GM12878 (cell line): ENCODE data around the gene MGST1. TPM values are rescaled to one million over a fixed set of nuclear protein-coding genes. Genes with fewer than 3 reads are reported as not detected.

ENCODE experiments used
- ATAC-seq: fragments of 200-7000 bp; cut with Tn5 transposase; 3 replicates; pipeline ENCODE4 v1.9.1; 2020; ENCODE audit warnings: mild to moderate bottlenecking, moderate library complexity
- BruUV-seq: library from RNA; stranded (reverse); fragments of 400-500 nt; replicated peaks from 2 replicates; lab custom pipeline; 2021; lab: Mats Ljungman, UMichigan
- CTCF ChIA-PET: fragments of 300-600 bp; sonication (Branson Sonifier 250); formaldehyde crosslinking; extraction: SDS; loops from one replicate; lab custom pipeline; 2021; ENCODE audit warnings: inconsistent platforms; lab: Yijun Ruan, JAX
- POLR2A ChIA-PET: fragments of 350-600 bp; formaldehyde crosslinking; extraction: SDS; loops from one replicate; lab custom pipeline; 2021; ENCODE audit warnings: inconsistent platforms; lab: Charles Lee
- RAD21 ChIA-PET: fragments of 300-600 bp; sonication (Branson Sonifier 250); formaldehyde crosslinking; loops from one replicate; lab custom pipeline; 2023; ENCODE audit warnings: antibody characterized with exemption; ENCODE audit not compliant: unreplicated experiment; lab: Charles Lee
- SMC1A ChIA-PET: fragments of 300-600 bp; sonication (Branson Sonifier 250); formaldehyde crosslinking; loops from one replicate; lab custom pipeline; 2023; ENCODE audit not compliant: unreplicated experiment, uncharacterized antibody; lab: Charles Lee
- DNase-seq: peaks from one replicate; pipeline ENCODE4 v3.0.0-alpha.2; 2011; ENCODE audit warnings: low read depth, low spot score
- FAIRE-seq: peaks from 3 replicates; lab custom pipeline; 2011; peaks lifted over from hg19 to GRCh38; lab: Jason Lieb, UNC
- H2AFZ ChIP-seq: 2 replicates; pipeline ENCODE4 v1.6.0; 2011; ENCODE audit warnings: low read depth, low read length, control low read depth; ENCODE audit not compliant: control insufficient read depth
- H3K27ac ChIP-seq: 2 replicates; pipeline ENCODE4 v1.5.1; 2011; ENCODE audit warnings: control low read depth; ENCODE audit not compliant: control insufficient read depth, insufficient read depth
- H3K27me3 ChIP-seq, 2 experiments: replicated peaks in 1 of 2; 2 replicates each; pipeline versions ENCODE4 v1.6.0 to v1.6.1; 2011; ENCODE audit warnings: low read length in 1 of 2; ENCODE audit not compliant: control insufficient read depth in 2 of 2, insufficient read depth in 2 of 2
- H3K36me3 ChIP-seq, 2 experiments: 2 replicates each; pipeline ENCODE4 v1.5.1; 2011; ENCODE audit warnings: low read length in 1 of 2; ENCODE audit not compliant: control insufficient read depth in 2 of 2, insufficient read depth in 2 of 2
- H3K4me1 ChIP-seq: 2 replicates; pipeline ENCODE4 v1.6.1; 2011; ENCODE audit warnings: mild to moderate bottlenecking, low read length, moderate library complexity, mixed read lengths; ENCODE audit not compliant: control insufficient read depth, insufficient read depth
- H3K4me2 ChIP-seq: 2 replicates; pipeline ENCODE4 v1.6.0; 2011; ENCODE audit warnings: control low read depth; ENCODE audit not compliant: control insufficient read depth, insufficient read depth
- H3K4me3 ChIP-seq: fragments of 200-600 bp; sonication (generic); 2 replicates; pipeline ENCODE4 v1.5.1; 2016
- H3K79me2 ChIP-seq: 2 replicates; pipeline ENCODE4 v1.6.0; 2011; ENCODE audit warnings: low read length; ENCODE audit not compliant: control insufficient read depth, insufficient read depth
- H3K9ac ChIP-seq: 2 replicates; pipeline ENCODE4 v1.8.0; 2011; ENCODE audit warnings: low read length, control low read depth, mixed read lengths; ENCODE audit not compliant: control insufficient read depth, insufficient read depth
- H3K9me3 ChIP-seq: replicated peaks from 3 replicates; pipeline ENCODE4 v1.5.1; 2011; ENCODE audit warnings: mild to moderate bottlenecking, low read length; ENCODE audit not compliant: control insufficient read depth, insufficient read depth
- H4K20me1 ChIP-seq: 2 replicates; pipeline ENCODE4 v1.6.0; 2011; ENCODE audit not compliant: control insufficient read depth, insufficient read depth
- BHLHE40 ChIP-seq, 2 experiments: fragments of 450-650 bp in 1 of 2; IDR thresholded peaks; 2 replicates each; pipeline ENCODE4 v1.6.1; 2011 to 2017; ENCODE audit warnings: low read depth in 2 of 2, borderline replicate concordance in 1 of 2, improper control_type of control experiment in 1 of 2, low read length in 1 of 2, mild to moderate bottlenecking in 1 of 2
- CHD1 ChIP-seq: IDR thresholded peaks from 2 replicates; pipeline ENCODE4 v1.6.1; 2012; ENCODE audit warnings: low read depth, low read length, improper control_type of control experiment
- DPF2 ChIP-seq: fragments of 450-650 bp; IDR thresholded peaks from 2 replicates; pipeline ENCODE4 v1.6.1; 2017; ENCODE audit warnings: mild to moderate bottlenecking
- EZH2 ChIP-seq: IDR thresholded peaks from 2 replicates; pipeline ENCODE4 v1.6.1; 2012; ENCODE audit warnings: low read depth, mild to moderate bottlenecking, control low read depth, inconsistent platforms, low read length, borderline replicate concordance; ENCODE audit not compliant: control insufficient read depth
- PML ChIP-seq: IDR thresholded peaks from 2 replicates; pipeline ENCODE4 v1.6.1; 2012; ENCODE audit warnings: low read length, inconsistent platforms
- POU2F2 ChIP-seq: IDR thresholded peaks from 3 replicates; pipeline ENCODE4 v1.6.1; 2011; ENCODE audit warnings: low read depth, mild to moderate bottlenecking, low read length, borderline replicate concordance
- RBBP5 ChIP-seq: fragments of 200-600 bp; sonication (generic); conservative IDR thresholded peaks from 2 replicates; pipeline ENCODE4 v1.6.1; 2016
- RELA ChIP-seq: fragments of 450-650 bp; IDR thresholded peaks from 2 replicates; pipeline ENCODE4 v1.8.0; 2014; ENCODE audit warnings: borderline replicate concordance; ENCODE audit not compliant: partially characterized antibody
- RFX5 ChIP-seq: IDR thresholded peaks from 2 replicates; pipeline ENCODE4 v1.6.1; 2011; ENCODE audit warnings: low read depth, low read length, improper control_type of control experiment
- ZZZ3 ChIP-seq: IDR thresholded peaks from 2 replicates; pipeline ENCODE4 v1.6.1; 2011; ENCODE audit warnings: low read depth; ENCODE audit not compliant: control insufficient read depth, insufficient read length
- whole genome bisulfite sequencing: methylation state at CpG from one replicate; pipeline ENCODE4 v1.1.6; 2016; ENCODE audit warnings: low lambda C conversion rate; ENCODE audit not compliant: insufficient replicate concordance, insufficient coverage; ENCODE audit errors: missing lambda C conversion rate; 5-methylcytosine and 5-hydroxymethylcytosine counted together
- in situ Hi-C: fragments of 300-500 bp; cut with MboI; formaldehyde crosslinking; loops from 9 replicates; pipeline ENCODE4 v1.14.3; 2018; ENCODE audit warnings: mixed read lengths
- intact Hi-C: fragments of 100-400 bp; cut with micrococcal nuclease; formaldehyde crosslinking; loops from one replicate; pipeline ENCODE4 v1.14.2; 2022; ENCODE audit not compliant: unreplicated experiment
- polyA plus RNA-seq, 11 experiments: library from polyadenylated mRNA; depleted of rRNA in 4 of 11; unstranded in 6 of 11; stranded (reverse) in 5 of 11; fragments of >200 nt; fragmentation: Nextera tagmentation in 4 of 11; fragmentation: Illumina TruSeq in 1 of 11; extraction: Ambion mirVana in 4 of 11; extraction: Trizol in 1 of 11; gene quantifications; 1 replicate in 1 of 11; 2 replicates in 10 of 11; pipeline versions ENCODE4 v1.2.1 to v1.2.3, GENCODE V29; 2011 to 2016; ENCODE audit warnings: inconsistent platforms in 2 of 11, missing spikeins in 2 of 11, low read depth in 1 of 11
- total RNA-seq, 4 experiments: library from RNA; depleted of rRNA in 3 of 4; stranded (reverse); fragments of >200 nt in 3 of 4; fragmentation: Illumina TruSeq in 1 of 4; extraction: Trizol in 1 of 4; gene quantifications; 2 replicates each; pipeline versions ENCODE4 v1.2.1 to v1.2.3, GENCODE V29; 2013 to 2021
- TF ChIP-seq, protein P1 (sequence below): fragments of 150-350 bp; IDR thresholded peaks from 2 replicates; pipeline ENCODE4 v1.6.1; 2014; ENCODE audit warnings: mild to moderate bottlenecking, low read depth, low read length
- TF ChIP-seq, protein P2 (sequence below): IDR thresholded peaks from 2 replicates; pipeline ENCODE4 v1.6.1; 2011; ENCODE audit warnings: mild to moderate bottlenecking, low read depth, low read length, moderate library complexity; ENCODE audit not compliant: insufficient replicate concordance
- TF ChIP-seq, protein P3 (sequence below): IDR thresholded peaks from 2 replicates; pipeline ENCODE4 v1.6.1; 2011; ENCODE audit warnings: borderline replicate concordance, low read depth, mild to moderate bottlenecking, moderate library complexity, mixed read lengths, low read length; ENCODE audit not compliant: insufficient read depth; ENCODE audit errors: extremely low read length
- TF ChIP-seq, protein P4 (sequence below): fragments of 450-650 bp; IDR thresholded peaks from 2 replicates; pipeline ENCODE4 v1.6.1; 2017; ENCODE audit warnings: mild to moderate bottlenecking, low read depth, inconsistent platforms; ENCODE audit not compliant: poor library complexity, severe bottlenecking

The MGST1 gene
- total and polyA plus RNA-seq, 10 of the 15 experiments (the other 5 are each of a cell fraction or from before 2014, with no cell fraction given) = 22.5 to 237 (median 172) TPM

DNA sequence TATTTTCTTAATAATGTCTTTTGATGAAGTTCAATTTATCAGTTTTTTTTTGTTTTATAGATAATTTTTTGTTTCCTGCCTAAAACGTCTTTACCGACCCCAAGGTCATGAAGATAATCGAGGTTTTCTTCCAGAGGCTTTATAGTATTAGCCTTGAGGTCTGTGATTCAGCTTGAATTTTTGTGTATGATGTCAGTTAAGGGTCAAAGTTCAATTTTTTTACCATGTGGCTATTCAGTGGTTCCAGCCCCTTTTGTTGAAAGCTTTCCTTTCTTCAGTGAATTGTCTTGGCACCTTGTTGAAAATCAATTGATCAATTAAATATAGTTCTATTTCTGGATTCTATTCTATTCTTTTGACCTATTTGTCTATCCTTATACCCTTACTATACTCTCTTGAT is 3.2 kb upstream of the MGST1 start:
- POLR2A ChIA-PET = no interaction called here
- intact Hi-C loops (no loop called here), in situ Hi-C loops (no loop called here)
- Histone ChIP-seq H3K4me1 (no peaks in the 10 kb centered on the region), H4K20me1 (no peaks in the 10 kb centered on the region), H3K36me3 (no peaks in the 10 kb centered on the region), H3K9me3 (no peaks in the 10 kb centered on the region), H3K27me3 (no peaks in the 10 kb centered on the region), H3K4me2 (no peak overlapping the region), H2AFZ (no peak overlapping the region), H3K4me3 (no peak overlapping the region), H3K27ac (no peak overlapping the region), H3K9ac (no peak overlapping the region), H3K79me2 (no peaks in the 10 kb centered on the region)
- TF ChIP-seq, protein P1, sequence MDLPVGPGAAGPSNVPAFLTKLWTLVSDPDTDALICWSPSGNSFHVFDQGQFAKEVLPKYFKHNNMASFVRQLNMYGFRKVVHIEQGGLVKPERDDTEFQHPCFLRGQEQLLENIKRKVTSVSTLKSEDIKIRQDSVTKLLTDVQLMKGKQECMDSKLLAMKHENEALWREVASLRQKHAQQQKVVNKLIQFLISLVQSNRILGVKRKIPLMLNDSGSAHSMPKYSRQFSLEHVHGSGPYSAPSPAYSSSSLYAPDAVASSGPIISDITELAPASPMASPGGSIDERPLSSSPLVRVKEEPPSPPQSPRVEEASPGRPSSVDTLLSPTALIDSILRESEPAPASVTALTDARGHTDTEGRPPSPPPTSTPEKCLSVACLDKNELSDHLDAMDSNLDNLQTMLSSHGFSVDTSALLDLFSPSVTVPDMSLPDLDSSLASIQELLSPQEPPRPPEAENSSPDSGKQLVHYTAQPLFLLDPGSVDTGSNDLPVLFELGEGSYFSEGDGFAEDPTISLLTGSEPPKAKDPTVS = no peak
- TF ChIP-seq POU2F2 (no peak), RFX5 (no peak), DPF2 (no peak), ZZZ3 (no peak), BHLHE40 (IDR thresholded peaks at IDR 0.05; ENCODE audit: borderline replicate concordance in 1 of 2, low read depth in 2 of 2, low read length in 1 of 2) (no peak), PML (no peak), CHD1 (no peak), RBBP5 (no peak), RELA (no peak), EZH2 (no peak)
- TF ChIP-seq, protein P2, sequence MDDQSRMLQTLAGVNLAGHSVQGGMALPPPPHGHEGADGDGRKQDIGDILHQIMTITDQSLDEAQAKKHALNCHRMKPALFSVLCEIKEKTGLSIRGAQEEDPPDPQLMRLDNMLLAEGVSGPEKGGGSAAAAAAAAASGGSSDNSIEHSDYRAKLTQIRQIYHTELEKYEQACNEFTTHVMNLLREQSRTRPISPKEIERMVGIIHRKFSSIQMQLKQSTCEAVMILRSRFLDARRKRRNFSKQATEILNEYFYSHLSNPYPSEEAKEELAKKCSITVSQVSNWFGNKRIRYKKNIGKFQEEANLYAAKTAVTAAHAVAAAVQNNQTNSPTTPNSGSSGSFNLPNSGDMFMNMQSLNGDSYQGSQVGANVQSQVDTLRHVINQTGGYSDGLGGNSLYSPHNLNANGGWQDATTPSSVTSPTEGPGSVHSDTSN = no peak
- TF ChIP-seq, protein P3, sequence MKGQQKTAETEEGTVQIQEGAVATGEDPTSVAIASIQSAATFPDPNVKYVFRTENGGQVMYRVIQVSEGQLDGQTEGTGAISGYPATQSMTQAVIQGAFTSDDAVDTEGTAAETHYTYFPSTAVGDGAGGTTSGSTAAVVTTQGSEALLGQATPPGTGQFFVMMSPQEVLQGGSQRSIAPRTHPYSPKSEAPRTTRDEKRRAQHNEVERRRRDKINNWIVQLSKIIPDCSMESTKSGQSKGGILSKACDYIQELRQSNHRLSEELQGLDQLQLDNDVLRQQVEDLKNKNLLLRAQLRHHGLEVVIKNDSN = no peak
- TF ChIP-seq, protein P4, sequence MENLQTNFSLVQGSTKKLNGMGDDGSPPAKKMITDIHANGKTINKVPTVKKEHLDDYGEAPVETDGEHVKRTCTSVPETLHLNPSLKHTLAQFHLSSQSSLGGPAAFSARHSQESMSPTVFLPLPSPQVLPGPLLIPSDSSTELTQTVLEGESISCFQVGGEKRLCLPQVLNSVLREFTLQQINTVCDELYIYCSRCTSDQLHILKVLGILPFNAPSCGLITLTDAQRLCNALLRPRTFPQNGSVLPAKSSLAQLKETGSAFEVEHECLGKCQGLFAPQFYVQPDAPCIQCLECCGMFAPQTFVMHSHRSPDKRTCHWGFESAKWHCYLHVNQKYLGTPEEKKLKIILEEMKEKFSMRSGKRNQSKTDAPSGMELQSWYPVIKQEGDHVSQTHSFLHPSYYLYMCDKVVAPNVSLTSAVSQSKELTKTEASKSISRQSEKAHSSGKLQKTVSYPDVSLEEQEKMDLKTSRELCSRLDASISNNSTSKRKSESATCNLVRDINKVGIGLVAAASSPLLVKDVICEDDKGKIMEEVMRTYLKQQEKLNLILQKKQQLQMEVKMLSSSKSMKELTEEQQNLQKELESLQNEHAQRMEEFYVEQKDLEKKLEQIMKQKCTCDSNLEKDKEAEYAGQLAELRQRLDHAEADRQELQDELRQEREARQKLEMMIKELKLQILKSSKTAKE = no peak
- no peak for ATAC-seq
- no peak for FAIRE-seq
- no TSS peak for BruUV-seq
- CTCF ChIA-PET = interaction anchor here (0.6 to 1.3 kb wide), 2 partner anchors 27 to 386 kb away, joined by 3 read pairs; no protein-coding TSS in a partner anchor
- 70% methylated on average over 3 of the region's 3 CpGs for WGBS
- SMC1A ChIA-PET = interaction anchor here (1.8 kb wide), 1 partner anchor 14 kb away, joined by 5 read pairs; no protein-coding TSS in a partner anchor
- RAD21 ChIA-PET = interaction anchor here (0.6 kb wide), 1 partner anchor 1028 kb away, joined by 3 read pairs; no protein-coding TSS in a partner anchor
- no peak for DNase-seq
